Measurements from ENCODE around the gene TLR4.

The TLR4 gene

GRCh38 chr9:117746263-117746662 is 42.1 kb downstream of the TLR4 start:
- no peak for DNase-seq

GRCh38 chr9:117747386-117747970 is 43.3 kb downstream of the TLR4 start:
- no peak for DNase-seq

- DNase-seq, result no peak
Observed at GRCh38 chr9:117750401-117750800, 46.2 kb downstream of the TLR4 start.

GRCh38 chr9:117752894-117753293 is 48.7 kb downstream of the TLR4 start:
- DNase-seq, result no peak

- DNase-seq, result no peak
Observed at GRCh38 chr9:117757561-117758190, 53.5 kb downstream of the TLR4 start.

GRCh38 chr9:117763314-117763713 is 59.1 kb downstream of the TLR4 start:
- no peak for DNase-seq

- DNase-seq, result no peak
Observed at GRCh38 chr9:117768750-117769395, 64.7 kb downstream of the TLR4 start.

- DNase-seq, result no peak
Observed at GRCh38 chr9:117771136-117771535, 66.9 kb downstream of the TLR4 start.

- DNase-seq, result no peak
Observed at GRCh38 chr9:117772960-117773359, 68.8 kb downstream of the TLR4 start.
